ENCODE measurements around the gene KIF14. TPM values are rescaled to one million over a fixed set of nuclear protein-coding genes. Genes with fewer than 3 reads are reported as not detected.

Gene KIF14
- polyA plus RNA-seq, 12 donors, result 2.3 to 5.7 (median 4.1) TPM; not detected in 1

Other genes starting within 250 kb of the KIF14 start
- gene ZNF281, start 210.7 kb downstream of the KIF14 start, polyA plus RNA-seq (ENCODE audit: insufficient read length in 12 of 12), result 10 to 100 TPM in 11 of 12 donors, not detected in 1; 10.9 to 16.2 (median 14.2) TPM
- 10 to 100 TPM in 11 of 12 donors, not detected in 1; 13.7 to 34.1 (median 19.3) TPM for gene DDX59, start 49.2 kb upstream of the KIF14 start, polyA plus RNA-seq (ENCODE audit: insufficient read length in 12 of 12)
- 10 to 100 TPM in 11 of 12 donors, not detected in 1; 17.9 to 36.7 (median 24.8) TPM for gene CAMSAP2, start 118.1 kb upstream of the KIF14 start, polyA plus RNA-seq (ENCODE audit: insufficient read length in 12 of 12)

Data from muscle of arm (tissue), 12 donors.